GM12872 (cell line): Measurements from ENCODE around the gene PABPN1.

Experiments
- CTCF ChIP-seq: IDR thresholded peaks from 3 replicates; pipeline ENCODE4 v1.5.1; 2011; ENCODE audit warnings: low read depth, mild to moderate bottlenecking, low read length, moderate library complexity; ENCODE audit not compliant: insufficient read depth

PABPN1 gene

GRCh38 chr14:23299211-23299957, 21.9 kb upstream of the PABPN1 start:
- peak; percentile 32; the same call in 1 of the 3 replicates for TF ChIP-seq CTCF

- no peak for TF ChIP-seq CTCF
Measured at GRCh38 chr14:23299986-23300686, 21.1 kb upstream of the PABPN1 start.

- TF ChIP-seq CTCF: no peak
Measured at GRCh38 chr14:23300687-23301223, 20.5 kb upstream of the PABPN1 start.

GRCh38 chr14:23301288-23301968, 19.8 kb upstream of the PABPN1 start:
- peak; percentile 69 for TF ChIP-seq CTCF

GRCh38 chr14:23301969-23302289, 19.3 kb upstream of the PABPN1 start:
- no peak for TF ChIP-seq CTCF

GRCh38 chr14:23302290-23303225, 18.7 kb upstream of the PABPN1 start, which contains the start of gene PPP1R3E:
TSS of gene PPP1R3E (minus strand) at chr14:23302859. CDS start at chr14:23302576, 283 bp downstream.
- no peak for TF ChIP-seq CTCF
